HEK293 (cell line): ENCODE measurements around the gene C19orf73.
A peak's percentile ranks its signal among the peaks of the same experiment; 100 is the strongest.

Source experiments
- BCL11B ChIP-seq: fragments of 450-650 bp; formaldehyde crosslinking; IDR thresholded peaks from 2 replicates; pipeline ENCODE4 v1.5.1; 2016; ENCODE audit warnings: low read depth, missing biosample characterization, missing genetic modification characterization
- GLI2 ChIP-seq: fragments of 450-650 bp; formaldehyde crosslinking; IDR thresholded peaks from 2 replicates; pipeline ENCODE4; 2017; ENCODE audit warnings: missing biosample characterization, missing genetic modification characterization, low read depth, borderline replicate concordance
- GLIS2 ChIP-seq: fragments of 450-650 bp; formaldehyde crosslinking; IDR thresholded peaks from 2 replicates; pipeline ENCODE4 v1.5.1; 2016; ENCODE audit warnings: missing biosample characterization, missing genetic modification characterization
- KLF10 ChIP-seq: fragments of 450-650 bp; IDR thresholded peaks from 2 replicates; pipeline ENCODE4 v1.5.1; 2018; ENCODE audit warnings: missing biosample characterization, mild to moderate bottlenecking, missing genetic modification characterization
- KLF8 ChIP-seq: fragments of 450-650 bp; formaldehyde crosslinking; IDR thresholded peaks from 2 replicates; pipeline ENCODE4 v1.5.1; 2016; ENCODE audit warnings: missing biosample characterization, missing genetic modification characterization
- KLF9 ChIP-seq: fragments of 450-650 bp; formaldehyde crosslinking; IDR thresholded peaks from 2 replicates; pipeline ENCODE4 v1.5.1; 2016; ENCODE audit warnings: missing biosample characterization, missing genetic modification characterization, low read depth
- OSR2 ChIP-seq: fragments of 450-650 bp; formaldehyde crosslinking; IDR thresholded peaks from 2 replicates; pipeline ENCODE4 v1.5.1; 2016; ENCODE audit warnings: missing biosample characterization, missing genetic modification characterization
- OVOL3 ChIP-seq: fragments of 450-650 bp; formaldehyde crosslinking; IDR thresholded peaks from 2 replicates; pipeline ENCODE4 v1.5.1; 2016; ENCODE audit warnings: missing biosample characterization, missing genetic modification characterization
- REST ChIP-seq: fragments of 450-650 bp; formaldehyde crosslinking; IDR thresholded peaks from 2 replicates; pipeline ENCODE4 v1.5.1; 2016; ENCODE audit warnings: missing biosample characterization, missing genetic modification characterization
- TSHZ1 ChIP-seq: fragments of 450-650 bp; formaldehyde crosslinking; IDR thresholded peaks from 2 replicates; pipeline ENCODE4 v1.5.1; 2016; ENCODE audit warnings: missing biosample characterization, missing genetic modification characterization, borderline replicate concordance
- ZBTB8A ChIP-seq: fragments of 450-650 bp; formaldehyde crosslinking; IDR thresholded peaks from 2 replicates; pipeline ENCODE4 v1.5.1; 2016; ENCODE audit warnings: missing biosample characterization, missing genetic modification characterization
- ZEB2 ChIP-seq: fragments of 450-650 bp; formaldehyde crosslinking; IDR thresholded peaks from 2 replicates; pipeline ENCODE4 v1.5.1; 2016; ENCODE audit warnings: missing biosample characterization, missing genetic modification characterization
- ZFP3 ChIP-seq: fragments of 450-650 bp; formaldehyde crosslinking; IDR thresholded peaks from 2 replicates; pipeline ENCODE4 v1.5.1; 2016; ENCODE audit warnings: low read depth, missing biosample characterization, missing genetic modification characterization
- ZNF157 ChIP-seq: fragments of 450-650 bp; formaldehyde crosslinking; IDR thresholded peaks from 2 replicates; pipeline ENCODE4 v1.5.1; 2016; ENCODE audit warnings: missing biosample characterization, missing genetic modification characterization
- ZNF394 ChIP-seq: fragments of 450-650 bp; formaldehyde crosslinking; IDR thresholded peaks from 2 replicates; pipeline ENCODE4 v1.5.1; 2016; ENCODE audit warnings: missing biosample characterization, missing genetic modification characterization, mild to moderate bottlenecking, moderate library complexity, borderline replicate concordance
- ZNF449 ChIP-seq: fragments of 450-650 bp; formaldehyde crosslinking; IDR thresholded peaks from 2 replicates; pipeline ENCODE4 v1.5.1; 2017; ENCODE audit warnings: missing biosample characterization, mild to moderate bottlenecking, missing genetic modification characterization, moderate library complexity
- ZNF501 ChIP-seq: fragments of 450-650 bp; formaldehyde crosslinking; IDR thresholded peaks from 2 replicates; pipeline ENCODE4 v1.5.1; 2016; ENCODE audit warnings: missing biosample characterization, missing genetic modification characterization
- ZNF518A ChIP-seq: fragments of 450-650 bp; formaldehyde crosslinking; conservative IDR thresholded peaks from 2 replicates; pipeline ENCODE4 v1.5.1; 2016; ENCODE audit warnings: low read depth, missing biosample characterization, missing genetic modification characterization
- ZNF548 ChIP-seq: fragments of 450-650 bp; formaldehyde crosslinking; IDR thresholded peaks from 2 replicates; pipeline ENCODE4 v1.5.1; 2016; ENCODE audit warnings: missing biosample characterization, missing genetic modification characterization
- ZNF549 ChIP-seq: fragments of 450-650 bp; IDR thresholded peaks from 2 replicates; pipeline ENCODE4 v1.5.1; 2018; ENCODE audit warnings: missing biosample characterization, missing genetic modification characterization, mild to moderate bottlenecking, inconsistent platforms, moderate library complexity
- ZNF580 ChIP-seq: fragments of 450-650 bp; formaldehyde crosslinking; IDR thresholded peaks from 2 replicates; pipeline ENCODE4 v1.5.1; 2016; ENCODE audit warnings: missing biosample characterization, missing genetic modification characterization
- ZNF645 ChIP-seq: fragments of 450-650 bp; formaldehyde crosslinking; IDR thresholded peaks from 2 replicates; pipeline ENCODE4; 2016; ENCODE audit warnings: missing biosample characterization, missing genetic modification characterization
- ZNF792 ChIP-seq: fragments of 450-650 bp; formaldehyde crosslinking; IDR thresholded peaks from 2 replicates; pipeline ENCODE4 v1.5.1; 2016; ENCODE audit warnings: missing biosample characterization, missing genetic modification characterization
- ZNF837 ChIP-seq: fragments of 450-650 bp; formaldehyde crosslinking; IDR thresholded peaks from 2 replicates; pipeline ENCODE4 v1.5.1; 2016; ENCODE audit warnings: missing biosample characterization, missing genetic modification characterization
- ZXDB ChIP-seq: fragments of 450-650 bp; formaldehyde crosslinking; IDR thresholded peaks from 2 replicates; pipeline ENCODE4 v1.5.1; 2016; ENCODE audit warnings: missing biosample characterization, missing genetic modification characterization

C19orf73 gene

GRCh38 chr19:49114630-49115363 is 4.1 kb downstream of the C19orf73 start (continued):
- TF ChIP-seq TSHZ1 (tag by site-specific recombination): no peak
- TF ChIP-seq ZNF157: no peak
- no peak for TF ChIP-seq ZNF837
- TF ChIP-seq ZXDB (tag by site-specific recombination): peak; percentile 76
- TF ChIP-seq ZNF792 (tag by site-specific recombination): no peak
- TF ChIP-seq ZFP3 (tag by site-specific recombination): no peak
- TF ChIP-seq ZNF549 (tag by site-specific recombination): no peak
- TF ChIP-seq ZNF394 (tag by site-specific recombination): no peak
- TF ChIP-seq KLF8: peak; percentile 72; the same call in 1 of the 2 replicates
- peak; percentile 80 for TF ChIP-seq GLIS2 (tag by site-specific recombination)
- TF ChIP-seq ZNF501 (tag by site-specific recombination): peak; percentile 56
- TF ChIP-seq REST (tag by site-specific recombination): no peak
- no peak for TF ChIP-seq ZNF449 (tag by site-specific recombination)
- TF ChIP-seq ZBTB8A (tag by site-specific recombination): peak; percentile 58
- no peak for TF ChIP-seq ZNF518A (tag by site-specific recombination)
- TF ChIP-seq KLF10 (tag by site-specific recombination): 0 out of 2 replicates have a peak, but pooled peaks have one; percentile 18
- no peak for TF ChIP-seq OVOL3 (tag by site-specific recombination)
- no peak for TF ChIP-seq ZNF645
- TF ChIP-seq BCL11B (tag by site-specific recombination): no peak
- TF ChIP-seq KLF9 (tag by site-specific recombination): peak; percentile 55; the same call in 1 of the 2 replicates
- no peak for TF ChIP-seq ZNF580 (tag by site-specific recombination)
- TF ChIP-seq ZEB2: no peak
- no peak for TF ChIP-seq ZNF548 (tag by site-specific recombination)
- TF ChIP-seq OSR2: no peak
- no peak for TF ChIP-seq GLI2 (tag by site-specific recombination)
